Muscle layer of duodenum (tissue), 2 donors: ENCODE results near the gene TLR2.

Source experiments
- H3K27ac ChIP-seq: one replicate; pipeline ENCODE4 v1.7.0; 2013; ENCODE audit warnings: mild to moderate bottlenecking, low read length
- H3K27me3 ChIP-seq: one replicate; pipeline ENCODE4 v1.7.0; 2013; ENCODE audit warnings: low read depth, mild to moderate bottlenecking, control low read depth, low read length
- H3K36me3 ChIP-seq, 2 donors: one replicate each; pipeline ENCODE4 v1.7.0; 2013; ENCODE audit warnings: low read length in 2 of 2, control low read depth in 1 of 2, mild to moderate bottlenecking in 1 of 2; ENCODE audit not compliant: insufficient read depth in 2 of 2, control insufficient read depth in 1 of 2
- H3K4me1 ChIP-seq, 2 donors: one replicate each; pipeline ENCODE4 v1.7.0; 2013; ENCODE audit warnings: low read length in 2 of 2, mild to moderate bottlenecking in 2 of 2, control low read depth in 1 of 2, moderate library complexity in 1 of 2; ENCODE audit not compliant: insufficient read depth in 2 of 2, control insufficient read depth in 1 of 2
- H3K4me3 ChIP-seq, 2 donors: one replicate each; pipeline ENCODE4 v1.7.0; 2013; ENCODE audit warnings: low read length in 2 of 2, low read depth in 1 of 2, mild to moderate bottlenecking in 1 of 2
- H3K9me3 ChIP-seq, 2 donors: one replicate each; pipeline ENCODE4 v1.7.0; 2013; ENCODE audit warnings: low read length in 2 of 2, control low read depth in 1 of 2, mild to moderate bottlenecking in 1 of 2; ENCODE audit not compliant: control insufficient read depth in 1 of 2
- donor health status: healthy.

Gene TLR2

GRCh38 chr4:153733751-153734448 is 49.8 kb downstream of the TLR2 start:
- H3K9me3 ChIP-seq, result no peaks in the 10 kb centered on the region
- no peaks in the 10 kb centered on the region for H3K4me1 ChIP-seq
- no peak overlapping the region for H3K27ac ChIP-seq
- no peaks in the 10 kb centered on the region for H3K27me3 ChIP-seq
- no peaks in the 10 kb centered on the region for H3K36me3 ChIP-seq
- H3K4me3 ChIP-seq, result no peak overlapping the region

DNA sequence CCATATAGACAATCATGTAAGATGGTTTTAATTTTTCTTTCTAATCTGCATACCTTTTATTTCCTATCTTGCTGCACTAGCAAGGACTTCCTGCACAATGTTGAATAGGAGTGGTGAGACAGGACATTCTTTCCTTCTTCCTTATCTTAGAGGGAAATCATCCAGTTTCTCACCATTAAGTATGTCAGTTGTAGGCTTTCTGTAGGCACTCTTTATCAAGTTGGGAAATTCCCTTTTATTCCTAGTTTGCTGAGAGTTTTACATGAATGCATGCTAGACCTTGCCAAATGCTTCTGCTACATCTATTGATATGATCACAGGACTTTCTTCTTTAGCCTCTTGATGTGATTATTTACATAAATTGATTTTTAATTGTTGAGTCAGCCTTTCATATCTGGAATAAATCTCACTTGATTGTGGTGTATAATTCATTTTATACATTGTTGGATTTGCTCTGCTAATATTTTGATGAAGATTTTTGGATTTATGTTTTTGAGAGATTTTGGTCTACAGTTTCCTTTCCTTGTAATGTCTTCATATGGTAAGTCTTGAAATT is 51.9 kb downstream of the TLR2 start:
- H3K36me3 ChIP-seq, result no peaks in the 10 kb centered on the region
- H3K4me3 ChIP-seq, result no peak overlapping the region
- no peaks in the 10 kb centered on the region for H3K4me1 ChIP-seq
- no peaks in the 10 kb centered on the region for H3K9me3 ChIP-seq
- no peaks in the 10 kb centered on the region for H3K27me3 ChIP-seq
- H3K27ac ChIP-seq, result no peak overlapping the region

DNA sequence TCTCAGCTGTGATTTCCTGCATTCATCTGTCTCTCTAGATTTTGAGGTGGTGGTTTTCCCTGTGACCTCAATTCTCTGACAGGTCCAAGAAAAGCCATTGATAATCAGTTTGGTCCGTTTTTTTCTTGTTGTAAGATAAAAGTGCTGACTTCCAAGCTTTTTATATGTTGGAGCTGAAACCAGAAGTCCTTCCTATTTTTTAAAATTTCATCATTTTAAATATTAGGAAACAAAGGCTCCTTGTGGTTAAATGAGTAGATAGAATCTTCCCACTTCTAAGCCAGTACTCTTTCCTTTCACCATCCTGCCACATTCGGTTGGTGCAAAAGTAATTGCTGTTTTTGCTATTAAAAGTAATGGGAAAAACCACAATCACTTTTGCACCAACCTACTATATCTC is 57.5 kb downstream of the TLR2 start:
- no peaks in the 10 kb centered on the region for H3K4me1 ChIP-seq
- no peaks in the 10 kb centered on the region for H3K27me3 ChIP-seq
- H3K27ac ChIP-seq, result no peak overlapping the region
- H3K36me3 ChIP-seq, result no peaks in the 10 kb centered on the region
- no peaks in the 10 kb centered on the region for H3K9me3 ChIP-seq
- H3K4me3 ChIP-seq, result no peak overlapping the region

DNA sequence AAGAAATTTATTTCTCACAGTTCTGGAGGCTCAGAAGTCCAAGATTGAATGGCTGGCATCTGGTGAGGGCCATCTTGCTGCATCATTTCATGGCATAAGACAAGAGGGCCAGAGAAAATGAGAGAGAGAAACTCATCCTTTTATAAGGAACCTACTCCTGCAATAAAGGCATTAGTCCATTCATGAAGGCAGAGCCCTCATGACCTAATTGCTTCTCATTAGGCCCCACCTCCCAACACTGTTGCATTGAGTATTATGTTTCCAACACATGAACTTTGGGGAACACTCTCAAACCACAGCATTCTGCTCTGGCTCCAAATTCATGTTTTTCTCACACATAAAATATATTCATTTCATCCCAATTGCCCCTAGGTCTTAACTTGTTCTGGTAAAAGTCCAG is 61.6 kb downstream of the TLR2 start:
- H3K9me3 ChIP-seq, result no peaks in the 10 kb centered on the region
- H3K27ac ChIP-seq, result no peak overlapping the region
- H3K4me1 ChIP-seq, result peaks cover 0 to 3% of the 10 kb centered on the region in 2 donors
- H3K4me3 ChIP-seq, result no peak overlapping the region
- no peaks in the 10 kb centered on the region for H3K27me3 ChIP-seq
- no peaks in the 10 kb centered on the region for H3K36me3 ChIP-seq

DNA sequence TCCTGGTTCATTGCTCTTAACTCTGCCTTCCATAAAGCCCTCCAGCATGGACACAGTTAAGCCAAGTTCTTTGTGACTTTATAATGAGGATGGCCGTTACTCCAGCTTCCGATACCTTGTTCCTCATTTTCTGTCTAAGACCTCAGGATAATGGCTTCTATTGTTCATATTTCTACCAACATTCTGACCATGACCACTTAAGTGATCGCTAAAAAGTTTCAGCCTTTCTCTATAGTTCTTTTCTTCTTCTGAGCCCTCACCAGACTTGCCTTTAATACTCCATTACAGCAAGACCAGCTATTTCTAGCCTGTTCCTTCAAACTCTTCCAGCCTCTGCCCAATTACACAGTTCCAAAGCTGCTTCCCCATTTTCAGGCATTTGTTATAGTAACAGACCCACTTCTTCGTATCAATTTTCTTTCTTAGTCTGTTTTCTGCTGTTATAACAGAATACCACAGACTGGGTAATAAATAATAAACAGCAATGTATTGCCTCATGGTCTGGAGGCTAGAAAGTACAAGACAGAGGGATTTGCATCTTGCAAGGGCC is 63.4 kb downstream of the TLR2 start:
- H3K27ac ChIP-seq, result no peak overlapping the region
- no peak overlapping the region for H3K4me3 ChIP-seq
- H3K36me3 ChIP-seq, result no peaks in the 10 kb centered on the region
- H3K9me3 ChIP-seq, result no peaks in the 10 kb centered on the region
- H3K27me3 ChIP-seq, result no peaks in the 10 kb centered on the region
- peaks cover 0 to 3% of the 10 kb centered on the region in 2 donors for H3K4me1 ChIP-seq

- peaks cover 0 to 3% of the 10 kb centered on the region in 2 donors for H3K4me1 ChIP-seq
- no peak overlapping the region for H3K27ac ChIP-seq
- H3K36me3 ChIP-seq, result no peaks in the 10 kb centered on the region
- no peaks in the 10 kb centered on the region for H3K27me3 ChIP-seq
- no peak overlapping the region for H3K4me3 ChIP-seq
- H3K9me3 ChIP-seq, result no peaks in the 10 kb centered on the region
These were observed 64.3 kb downstream of the TLR2 start for GRCh38 chr4:153748378-153748777.

- no peak overlapping the region for H3K4me3 ChIP-seq
- H3K27me3 ChIP-seq, result no peaks in the 10 kb centered on the region
- peaks cover 0 to 3% of the 10 kb centered on the region in 2 donors for H3K4me1 ChIP-seq
- H3K36me3 ChIP-seq, result no peaks in the 10 kb centered on the region
- H3K27ac ChIP-seq, result no peak overlapping the region
- no peaks in the 10 kb centered on the region for H3K9me3 ChIP-seq
These were observed 66.2 kb downstream of the TLR2 start for GRCh38 chr4:153750197-153750817.

DNA sequence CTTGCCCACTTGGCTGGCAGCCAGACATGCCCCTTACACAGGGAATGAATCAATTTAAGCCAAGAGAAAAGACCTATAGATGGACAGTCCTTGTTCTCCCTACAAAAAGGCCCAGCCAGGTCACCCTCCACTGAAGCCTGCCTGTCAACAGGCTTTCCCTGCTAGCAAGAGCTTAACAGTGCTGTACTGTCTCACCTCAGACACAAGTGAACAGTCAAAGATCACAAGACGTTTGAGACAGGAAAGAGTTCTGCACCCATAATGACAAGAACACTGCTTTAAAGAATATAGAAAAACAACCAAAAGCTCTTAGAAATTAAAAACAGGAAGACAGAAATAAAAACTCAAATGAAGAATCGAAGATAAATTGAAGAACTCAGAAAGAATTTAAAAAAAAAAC is 71.1 kb downstream of the TLR2 start:
- Histone ChIP-seq H3K9me3 (no peaks in the 10 kb centered on the region), H3K36me3 (no peaks in the 10 kb centered on the region), H3K27ac (no peak overlapping the region), H3K4me1 (peaks cover 0 to under 1% of the 10 kb centered on the region in 2 donors), H3K27me3 (peaks cover 7% of the 10 kb centered on the region), H3K4me3 (no peak overlapping the region)
